Peyer's patch (tissue), 4 donors: ENCODE data around the gene ECT2L. TPM values are rescaled to one million over a fixed set of nuclear protein-coding genes. Genes with fewer than 3 reads are reported as not detected.

Source experiments
- DNase-seq, 3 donors: peaks; one replicate each; pipeline ENCODE4 v3.0.0-alpha.2; 2017 to 2019
- H3K27ac ChIP-seq, 4 donors: fragments of 200-600 bp; sonication (generic); one replicate each; pipeline ENCODE4 v1.5.1; 2016 to 2019
- H3K27me3 ChIP-seq, 2 donors: fragments of 200-600 bp; sonication (generic); one replicate each; pipeline ENCODE4 v1.5.1; 2019
- H3K36me3 ChIP-seq, 3 donors: fragments of 200-600 bp; sonication (generic); one replicate each; pipeline ENCODE4 v1.5.1; 2016 to 2019
- H3K4me1 ChIP-seq, 4 donors: fragments of 200-600 bp; sonication (generic); one replicate each; pipeline ENCODE4 v1.5.1; 2016 to 2019
- H3K4me3 ChIP-seq, 4 donors: fragments of 200-600 bp; sonication (generic); 1 replicate in 3 of 4; 2 replicates in 1 of 4; pipeline ENCODE4 v1.5.1; 2016 to 2019; ENCODE audit warnings: mild to moderate bottlenecking in 1 of 4
- H3K9me3 ChIP-seq, 4 donors: fragments of 200-600 bp; sonication (generic); one replicate each; pipeline ENCODE4 v1.5.1; 2016 to 2019; ENCODE audit warnings: mild to moderate bottlenecking in 1 of 4
- POLR2A ChIP-seq, 2 donors: fragments of 450-650 bp; IDR thresholded peaks; one replicate each; pipeline ENCODE4 v1.5.1; 2017; ENCODE audit warnings: antibody characterized with exemption in 2 of 2, mild to moderate bottlenecking in 2 of 2, moderate library complexity in 2 of 2
- total RNA-seq, 4 donors: library from RNA; depleted of rRNA; stranded (reverse); fragments of >200 nt; gene quantifications; one replicate each; pipeline ENCODE4 v1.1.0, GENCODE V29; 2016
- TF ChIP-seq, protein P1 (sequence below), 6 experiments: fragments of 450-650 bp in 4 of 6; fragments of 200-600 bp in 2 of 6; sonication (generic) in 1 of 6; IDR thresholded peaks; one replicate each; pipeline ENCODE4 v1.5.1; 2017 to 2019; ENCODE audit warnings: antibody characterized with exemption in 6 of 6, mild to moderate bottlenecking in 3 of 6, moderate library complexity in 1 of 6

The ECT2L gene
- total RNA-seq, 4 donors from 2014 or later, result 0.27 TPM; not detected in 3

DNA sequence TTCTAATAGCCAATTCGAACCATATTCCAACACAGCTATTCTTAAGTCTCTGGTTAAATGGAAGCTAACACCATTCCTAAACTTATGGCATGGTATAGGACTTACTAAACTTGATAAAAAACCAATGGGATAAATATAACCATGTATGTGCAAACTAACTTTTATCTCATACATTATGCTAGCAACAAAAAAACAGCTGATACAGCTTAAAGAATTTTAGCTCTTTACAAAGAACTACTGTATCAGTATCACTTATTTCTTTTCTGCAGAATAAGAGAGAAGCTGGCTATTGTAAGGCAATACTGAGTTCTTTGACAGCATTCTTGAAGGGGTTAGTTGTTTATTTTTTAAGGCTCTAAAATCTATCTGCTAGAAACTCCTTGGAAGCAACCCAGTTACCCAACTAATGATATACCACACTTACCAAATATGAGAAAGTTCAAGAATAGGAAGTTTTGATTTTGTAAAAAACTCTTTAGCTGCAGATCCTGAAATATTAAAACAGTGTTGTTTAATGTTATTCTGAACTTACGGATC is 147.3 kb downstream of the ECT2L start:
- Histone ChIP-seq H3K27ac (no peak overlapping the region), H3K4me1 (no peaks in the 10 kb centered on the region), H3K27me3 (no peaks in the 10 kb centered on the region), H3K9me3 (no peaks in the 10 kb centered on the region), H3K36me3 (peaks cover 0 to 38% (median 0%) of the 10 kb centered on the region in 3 donors), H3K4me3 (no peak overlapping the region)
- no peak for DNase-seq
- no peak for TF ChIP-seq POLR2A (IDR thresholded peaks at IDR 0.05)

- Histone ChIP-seq H3K27ac (no peak overlapping the region), H3K4me1 (no peaks in the 10 kb centered on the region), H3K27me3 (no peaks in the 10 kb centered on the region), H3K36me3 (peaks cover 0 to 32% (median 0%) of the 10 kb centered on the region in 3 donors), H3K4me3 (no peak overlapping the region), H3K9me3 (no peaks in the 10 kb centered on the region)
- no peak for DNase-seq
- no peak for TF ChIP-seq POLR2A (IDR thresholded peaks at IDR 0.05)
- TF ChIP-seq, protein P1, sequence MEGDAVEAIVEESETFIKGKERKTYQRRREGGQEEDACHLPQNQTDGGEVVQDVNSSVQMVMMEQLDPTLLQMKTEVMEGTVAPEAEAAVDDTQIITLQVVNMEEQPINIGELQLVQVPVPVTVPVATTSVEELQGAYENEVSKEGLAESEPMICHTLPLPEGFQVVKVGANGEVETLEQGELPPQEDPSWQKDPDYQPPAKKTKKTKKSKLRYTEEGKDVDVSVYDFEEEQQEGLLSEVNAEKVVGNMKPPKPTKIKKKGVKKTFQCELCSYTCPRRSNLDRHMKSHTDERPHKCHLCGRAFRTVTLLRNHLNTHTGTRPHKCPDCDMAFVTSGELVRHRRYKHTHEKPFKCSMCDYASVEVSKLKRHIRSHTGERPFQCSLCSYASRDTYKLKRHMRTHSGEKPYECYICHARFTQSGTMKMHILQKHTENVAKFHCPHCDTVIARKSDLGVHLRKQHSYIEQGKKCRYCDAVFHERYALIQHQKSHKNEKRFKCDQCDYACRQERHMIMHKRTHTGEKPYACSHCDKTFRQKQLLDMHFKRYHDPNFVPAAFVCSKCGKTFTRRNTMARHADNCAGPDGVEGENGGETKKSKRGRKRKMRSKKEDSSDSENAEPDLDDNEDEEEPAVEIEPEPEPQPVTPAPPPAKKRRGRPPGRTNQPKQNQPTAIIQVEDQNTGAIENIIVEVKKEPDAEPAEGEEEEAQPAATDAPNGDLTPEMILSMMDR (IDR thresholded peaks at IDR 0.05), result no peak
These were observed 148.5 kb downstream of the ECT2L start for GRCh38 chr6:138944412-138944811.

GRCh38 chr6:138945354-138945753 is 149.5 kb downstream of the ECT2L start:
- no peak for DNase-seq
- TF ChIP-seq, protein P1 (IDR thresholded peaks at IDR 0.05), result no peak
- no peak for TF ChIP-seq POLR2A (IDR thresholded peaks at IDR 0.05)
- Histone ChIP-seq H3K9me3 (no peaks in the 10 kb centered on the region), H3K4me1 (no peaks in the 10 kb centered on the region), H3K36me3 (peaks cover 0 to 32% (median 0%) of the 10 kb centered on the region in 3 donors), H3K27me3 (no peaks in the 10 kb centered on the region), H3K4me3 (no peak overlapping the region), H3K27ac (no peak overlapping the region)

- no peaks in the 10 kb centered on the region for H3K27me3 ChIP-seq
- no peaks in the 10 kb centered on the region for H3K4me1 ChIP-seq
- no peak for DNase-seq
- H3K27ac ChIP-seq, result no peak overlapping the region
- no peaks in the 10 kb centered on the region for H3K9me3 ChIP-seq
- no peak for TF ChIP-seq POLR2A (IDR thresholded peaks at IDR 0.05)
- TF ChIP-seq, protein P1 (IDR thresholded peaks at IDR 0.05), result no peak
- no peak overlapping the region for H3K4me3 ChIP-seq
- H3K36me3 ChIP-seq, result peaks cover 0 to 19% (median 0%) of the 10 kb centered on the region in 3 donors
These were observed 152.1 kb downstream of the ECT2L start for GRCh38 chr6:138948004-138948403.

DNA sequence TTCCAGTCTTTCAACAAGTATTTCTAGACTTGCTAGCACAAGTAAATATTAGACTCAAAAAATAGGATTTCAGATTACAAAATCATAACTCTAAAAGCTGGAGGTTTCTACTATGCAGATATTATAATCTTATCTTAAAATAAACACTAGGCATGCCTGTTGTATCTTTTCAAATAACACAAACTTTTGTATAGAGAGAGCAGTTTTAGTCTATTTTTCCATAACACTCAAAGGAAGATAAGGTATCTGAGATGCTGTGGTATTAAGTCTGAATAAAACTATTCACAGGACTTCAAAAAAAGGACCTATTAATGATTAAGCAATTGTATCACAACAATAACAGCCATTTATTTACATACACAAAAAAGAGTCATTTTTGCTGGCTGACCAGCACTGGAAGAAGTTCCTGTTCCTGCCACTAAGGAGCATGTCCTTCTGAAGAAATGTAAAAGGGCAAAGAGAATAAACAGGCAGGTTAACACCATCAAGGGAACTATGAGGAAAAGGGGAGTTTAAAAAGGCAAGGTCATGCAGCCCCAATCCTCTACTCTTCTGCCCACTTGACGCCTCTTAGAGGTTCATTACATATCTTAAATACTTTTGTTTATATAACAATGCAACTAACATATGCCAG is 152.8 kb downstream of the ECT2L start:
- no peaks in the 10 kb centered on the region for H3K9me3 ChIP-seq
- TF ChIP-seq POLR2A (IDR thresholded peaks at IDR 0.05), result no peak
- TF ChIP-seq, protein P1 (IDR thresholded peaks at IDR 0.05), result peak in 1 of 6 experiments; percentile 4
- H3K36me3 ChIP-seq, result peaks cover 0 to 15% (median 0%) of the 10 kb centered on the region in 3 donors
- H3K27me3 ChIP-seq, result no peaks in the 10 kb centered on the region
- DNase-seq, result no peak
- H3K27ac ChIP-seq, result no peak overlapping the region
- H3K4me1 ChIP-seq, result no peaks in the 10 kb centered on the region
- H3K4me3 ChIP-seq, result no peak overlapping the region

GRCh38 chr6:138953451-138953850 is 157.6 kb downstream of the ECT2L start:
- DNase-seq, result no peak
- Histone ChIP-seq H3K27ac (no peak overlapping the region), H3K27me3 (no peaks in the 10 kb centered on the region), H3K9me3 (no peaks in the 10 kb centered on the region), H3K4me3 (no peak overlapping the region), H3K36me3 (no peaks in the 10 kb centered on the region), H3K4me1 (peaks cover 0 to 11% (median under 1%) of the 10 kb centered on the region in 4 donors)
- TF ChIP-seq, protein P1 (IDR thresholded peaks at IDR 0.05), result no peak
- no peak for TF ChIP-seq POLR2A (IDR thresholded peaks at IDR 0.05)
